NOMO-1 treated with dmso at 0.1 percent for 144 hours (cell line): ENCODE measurements around the gene GNG2.

Experiments
- DNase-seq: peaks from one replicate; lab custom pipeline; 2025; ENCODE audit not compliant: unreplicated experiment; lab: John Stamatoyannopoulos, UW

GNG2 gene

DNA sequence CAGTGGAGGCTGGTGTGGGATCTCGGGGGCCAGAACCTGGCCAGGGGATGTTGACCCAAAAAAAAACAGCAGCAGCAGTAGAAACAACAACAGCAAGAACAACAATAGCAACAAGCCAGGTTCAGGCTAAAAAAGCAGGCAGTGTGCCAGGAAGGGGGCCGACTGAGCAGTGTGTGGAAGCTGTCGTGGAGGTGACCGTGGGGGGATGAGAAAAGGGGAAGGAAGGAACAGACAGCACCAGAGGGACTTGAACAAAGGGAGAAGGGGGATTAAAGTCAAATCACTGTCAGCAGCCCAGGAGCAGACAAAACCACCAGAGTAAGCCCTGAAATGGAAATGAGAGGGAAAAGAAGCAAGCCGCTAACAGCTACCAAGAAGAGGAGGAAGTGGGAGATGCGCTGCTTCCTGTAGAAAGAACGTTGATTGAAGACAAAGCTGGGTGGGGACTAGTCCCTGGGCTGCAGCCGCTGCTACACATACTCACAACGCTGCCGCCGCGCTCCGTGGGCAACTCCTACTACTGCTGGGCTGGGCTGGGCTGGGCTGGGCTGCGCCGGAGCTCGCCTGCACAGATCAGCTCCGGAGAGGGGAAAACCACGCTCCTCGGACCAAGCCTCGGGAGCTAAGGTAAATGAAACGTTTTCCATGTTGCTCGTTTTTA is at the start of gene GNG2:
GNG2 (plus strand) TSS at position 449 of the 661 bp plus-strand sequence. CDS start 90,067 bp downstream, outside the sequence.
- peak; percentile 78 for DNase-seq

- DNase-seq = no peak
Measured at GRCh38 chr14:51811706-51812105, 48.7 kb upstream of the GNG2 start.

- no peak for DNase-seq
Measured at GRCh38 chr14:51816031-51816430, 44.4 kb upstream of the GNG2 start.

GRCh38 chr14:51817326-51817725 is 43.1 kb upstream of the GNG2 start:
- DNase-seq = no peak

DNA sequence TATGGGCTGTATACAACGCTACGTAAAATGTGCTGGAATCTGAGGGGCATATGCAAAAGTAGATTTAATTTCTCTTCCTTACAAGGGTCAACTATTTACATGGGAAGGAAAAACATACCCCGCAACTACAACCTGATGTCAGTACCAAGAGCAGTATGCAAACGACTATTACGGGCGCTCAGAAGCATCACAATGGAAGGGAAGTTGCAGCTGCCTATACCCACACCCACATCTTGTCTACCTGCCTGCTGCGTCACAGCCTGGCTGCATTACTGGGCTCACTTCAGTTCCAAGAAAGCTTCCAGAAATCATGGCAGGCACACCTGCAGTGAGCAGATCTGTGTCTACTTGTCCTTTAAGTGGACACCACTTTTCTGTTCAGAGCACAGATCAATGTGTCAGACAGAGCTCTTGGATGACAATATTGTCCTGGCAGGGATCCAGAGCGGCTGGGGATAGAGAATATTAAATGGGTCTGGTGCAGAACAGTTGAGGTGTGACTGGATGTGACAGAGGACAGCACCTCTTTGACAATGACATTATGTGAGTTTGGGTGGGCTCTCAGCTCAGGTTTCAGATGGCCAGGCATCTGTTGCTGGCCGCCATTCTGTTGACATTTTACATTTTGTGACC is 41.5 kb upstream of the GNG2 start:
- no peak for DNase-seq

DNA sequence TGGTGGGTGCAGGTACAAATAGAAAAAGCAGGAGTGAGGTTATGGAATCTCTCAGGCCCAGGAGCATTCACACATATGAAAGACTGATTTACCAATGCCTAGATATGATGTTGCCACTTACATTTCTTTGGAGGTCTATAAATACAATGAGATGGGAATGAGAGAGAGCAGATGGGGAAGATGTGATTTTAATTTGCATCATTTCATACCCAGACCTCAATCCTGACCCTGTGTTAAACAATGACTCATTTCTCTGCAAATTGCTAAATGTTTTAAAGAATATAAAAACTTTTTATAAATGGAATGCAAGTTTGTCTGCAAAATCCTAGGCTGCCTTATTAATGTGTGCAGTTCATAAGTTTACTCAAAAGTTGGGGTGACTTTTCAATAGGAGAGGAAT is 38.6 kb upstream of the GNG2 start:
- no peak for DNase-seq

DNA sequence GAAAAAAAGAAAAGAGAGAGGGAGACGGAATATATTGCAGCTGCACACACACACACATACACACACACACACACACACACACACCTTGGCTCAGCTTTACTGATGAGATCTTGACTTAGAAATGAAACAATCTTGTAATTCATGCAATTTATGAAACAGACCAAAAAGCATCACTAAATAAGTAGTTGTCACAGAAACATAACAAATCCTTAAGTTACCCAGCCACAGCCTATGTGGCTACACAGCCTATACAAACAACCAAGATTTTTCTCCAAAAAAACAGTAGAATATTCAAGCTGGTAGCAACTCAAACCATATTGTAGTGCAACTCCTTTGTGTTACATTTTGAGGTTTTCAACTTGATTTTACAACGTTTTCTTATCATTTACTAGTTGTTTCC is 37.9 kb upstream of the GNG2 start:
- no peak for DNase-seq

DNA sequence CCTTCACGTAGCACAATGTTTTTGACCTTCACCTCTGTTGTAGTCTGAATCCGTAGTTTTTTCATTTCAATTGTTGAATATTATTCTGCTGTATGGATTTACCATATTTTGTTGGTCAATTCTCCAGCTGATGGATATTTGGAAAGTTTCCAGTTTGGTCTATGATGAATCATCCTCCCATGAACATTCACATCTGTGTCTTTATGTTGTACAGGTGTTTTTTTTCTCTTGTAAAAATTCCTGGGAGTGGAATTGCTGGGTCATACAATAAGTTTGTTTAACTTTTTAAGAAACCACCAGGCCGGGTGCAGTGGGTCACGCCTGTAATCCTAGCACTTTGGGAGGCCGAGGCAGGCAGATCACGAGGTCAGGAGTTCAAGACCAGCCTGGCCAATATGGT is 36.7 kb upstream of the GNG2 start:
- DNase-seq = no peak

GRCh38 chr14:51824191-51824590 is 36.2 kb upstream of the GNG2 start:
- DNase-seq = no peak

DNA sequence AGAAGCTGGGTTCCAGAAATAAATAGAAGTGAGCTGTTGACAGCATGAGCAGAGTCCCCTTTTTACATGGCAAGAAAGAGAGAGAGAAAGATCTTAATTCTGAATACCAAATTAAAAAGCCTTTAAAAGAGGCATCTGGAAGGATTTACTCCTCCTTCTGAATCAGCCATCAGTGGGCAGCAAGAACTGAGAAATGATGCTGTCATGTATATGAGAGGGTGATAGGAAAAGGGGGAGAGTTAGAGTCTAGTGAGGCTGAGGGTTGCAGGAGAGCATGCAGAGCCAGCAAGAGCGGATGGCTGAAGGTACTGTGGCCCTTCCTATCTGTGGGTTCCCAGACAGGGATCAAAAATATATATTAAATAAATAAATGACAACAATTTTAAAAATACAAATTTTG is 34.5 kb upstream of the GNG2 start:
- no peak for DNase-seq

DNA sequence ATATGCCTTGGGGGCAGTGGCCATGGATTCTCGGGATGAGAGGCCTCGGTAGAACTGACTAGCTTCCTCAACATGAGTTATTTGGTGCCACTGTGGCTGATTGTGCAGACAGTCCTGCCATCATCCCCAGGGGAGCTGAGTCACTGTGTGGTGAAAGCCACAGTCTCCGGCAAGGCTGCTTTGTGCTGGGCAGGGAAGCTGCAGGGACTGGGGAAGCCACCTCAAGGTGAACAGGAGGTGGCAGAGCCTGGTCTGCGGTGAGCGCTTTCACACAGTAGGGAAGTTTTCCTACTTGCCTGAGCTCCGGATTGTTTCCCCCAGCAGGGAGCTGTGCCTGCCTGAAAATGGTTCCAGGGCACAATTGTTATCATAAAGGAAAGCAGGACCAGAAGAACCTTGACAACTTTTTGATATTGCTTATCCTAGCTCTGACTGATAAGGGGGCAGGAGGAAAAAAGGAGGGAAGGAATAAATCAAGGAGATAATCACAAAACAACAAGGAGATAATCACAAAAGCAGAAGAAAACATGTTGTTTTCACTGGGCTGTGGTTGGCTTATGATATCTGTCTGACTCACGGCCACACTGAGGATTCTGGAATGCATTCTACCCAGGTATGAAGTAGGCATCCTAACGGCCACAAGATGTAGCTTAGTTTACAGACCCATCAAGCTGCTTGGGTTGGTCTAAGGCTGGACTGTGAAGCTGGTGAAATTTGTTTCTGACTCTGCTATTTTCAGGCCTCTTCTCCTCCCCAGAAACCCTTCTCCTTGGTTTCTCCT is 32.2 kb upstream of the GNG2 start:
- peak; percentile 56 for DNase-seq

- no peak for DNase-seq
Measured at GRCh38 chr14:51834240-51834639, 26.2 kb upstream of the GNG2 start.

- no peak for DNase-seq
Measured at GRCh38 chr14:51836417-51836816, 24.0 kb upstream of the GNG2 start.

DNA sequence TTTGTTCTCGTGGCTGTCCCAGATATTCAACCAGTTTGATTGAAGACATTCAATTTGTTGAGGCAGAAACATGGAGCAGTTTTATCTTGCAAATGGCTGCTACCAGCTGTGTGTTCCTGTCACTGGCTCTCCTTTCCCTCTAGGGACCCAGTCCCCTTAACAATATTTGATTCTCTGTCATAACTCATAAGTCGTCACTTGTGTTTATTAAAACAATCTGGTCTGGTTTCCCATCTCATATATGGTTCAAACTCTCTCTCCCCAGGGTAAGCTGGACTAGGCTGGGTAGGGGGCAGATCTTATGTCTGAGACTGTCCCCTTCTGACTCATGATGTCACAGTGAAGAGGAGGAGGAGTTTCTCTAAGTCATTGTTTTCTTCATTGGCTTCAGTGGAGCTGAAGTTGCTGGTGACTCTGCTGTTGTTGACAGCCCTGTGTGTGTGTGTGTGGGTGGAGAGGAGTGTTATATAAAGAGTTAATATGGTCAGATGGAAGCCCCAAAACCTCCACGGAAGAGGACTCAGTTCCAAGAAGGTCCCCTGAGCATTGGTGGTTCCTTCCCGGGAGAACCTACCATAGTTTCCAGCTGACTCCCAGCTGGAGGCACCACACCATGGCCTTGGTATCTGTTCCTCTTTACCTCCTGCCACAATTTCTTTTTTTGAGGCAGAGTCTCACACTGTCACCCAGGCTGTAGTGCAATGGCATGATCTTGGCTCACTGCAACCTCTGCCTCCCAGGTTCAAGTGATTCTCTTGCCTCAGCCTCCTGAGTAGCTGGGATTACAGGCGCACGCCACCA is 16.1 kb upstream of the GNG2 start:
- DNase-seq = no peak

DNA sequence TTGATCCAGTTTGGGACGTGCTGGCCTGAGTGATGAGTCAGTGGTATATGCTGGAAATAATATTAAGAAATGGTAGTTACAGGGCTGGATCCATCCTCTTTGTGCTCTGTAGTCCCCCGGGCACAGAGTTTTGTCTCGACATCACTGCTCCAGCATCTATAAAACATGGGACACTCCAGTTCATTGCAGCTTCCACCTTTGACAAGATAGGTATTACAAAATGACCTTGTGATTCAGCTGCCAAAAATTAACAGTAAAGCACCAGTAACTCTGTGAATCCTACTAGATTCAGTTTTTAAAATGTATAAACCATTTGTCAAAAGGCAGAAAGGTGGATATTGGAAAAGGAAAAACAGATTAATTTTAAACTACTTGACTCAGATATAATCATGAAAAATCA is 14.6 kb upstream of the GNG2 start:
- DNase-seq = no peak

DNA sequence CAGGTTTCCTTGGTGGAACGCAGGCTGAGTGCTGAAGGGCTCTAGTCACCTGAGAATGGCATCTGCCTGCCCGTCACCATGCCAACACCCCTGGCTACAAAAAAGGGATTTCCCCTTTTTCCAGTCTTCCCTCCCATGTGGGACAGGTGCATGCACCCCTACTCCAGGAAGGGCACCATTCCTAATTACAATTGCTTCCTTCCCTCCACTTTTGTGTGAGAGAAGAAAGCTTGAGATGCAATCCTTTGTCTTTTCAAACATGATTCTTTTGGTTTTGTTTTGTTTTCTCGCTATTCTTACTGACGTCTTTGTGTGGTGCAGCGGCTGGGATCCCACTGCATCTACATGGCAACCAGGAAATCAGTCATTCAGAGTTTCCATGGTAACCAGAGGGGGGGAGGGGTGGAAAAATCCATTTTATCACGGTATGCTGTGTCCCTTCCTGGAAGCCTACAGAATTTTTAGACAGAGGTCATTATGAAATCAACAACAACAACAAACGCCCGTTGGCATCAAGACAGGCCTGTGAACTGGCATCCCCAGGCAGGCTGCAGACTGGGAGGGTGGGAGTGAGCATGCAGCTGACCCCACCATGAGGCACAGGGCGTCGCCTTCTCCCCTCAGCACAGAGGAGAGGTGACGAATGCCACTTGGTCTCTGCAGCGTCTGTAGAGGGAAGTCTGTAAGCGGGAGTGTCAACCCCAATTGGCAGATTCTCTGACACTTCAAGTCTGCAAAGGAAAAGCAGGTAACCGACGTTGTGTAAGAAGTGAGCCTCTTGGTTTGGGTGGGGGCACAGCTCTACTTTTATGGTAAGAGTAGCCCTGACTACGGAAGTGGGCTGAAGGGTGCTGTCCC is 13.6 kb upstream of the GNG2 start:
- DNase-seq = peak; percentile 97

DNA sequence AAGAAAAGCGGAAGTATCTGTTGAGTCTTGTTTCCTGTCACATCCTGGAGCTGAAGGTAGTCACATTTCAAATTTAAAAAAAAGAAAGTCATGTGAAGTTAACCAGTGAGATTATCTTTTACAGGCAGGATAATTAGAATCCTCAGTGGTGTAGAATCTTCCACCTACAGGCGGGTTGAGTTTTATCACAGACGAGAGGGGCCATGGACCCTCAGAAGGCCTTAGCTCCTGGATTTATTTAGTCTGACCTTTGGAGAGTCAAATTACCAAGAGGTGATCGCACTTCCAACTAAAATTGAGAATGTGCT is 13.0 kb upstream of the GNG2 start:
- DNase-seq = no peak

DNA sequence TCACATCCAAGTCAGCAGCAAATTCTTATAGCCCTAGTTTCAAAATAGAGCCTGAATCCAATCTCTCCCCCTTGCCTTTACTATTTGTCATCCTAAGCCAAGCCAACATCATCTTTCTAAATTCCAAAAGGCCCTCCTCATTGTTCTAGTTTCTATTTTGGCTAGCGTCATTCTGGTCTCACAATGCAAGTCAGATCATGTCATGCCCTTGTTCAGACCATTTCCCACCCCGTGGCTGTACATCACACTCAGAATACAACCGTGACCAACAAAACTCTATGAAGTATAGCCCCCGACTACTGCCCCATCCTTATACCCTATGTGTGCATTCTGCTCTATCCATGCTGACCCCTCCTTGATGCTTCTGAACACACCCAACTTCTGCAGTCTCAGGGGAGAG is 12.3 kb upstream of the GNG2 start:
- DNase-seq = no peak

DNA sequence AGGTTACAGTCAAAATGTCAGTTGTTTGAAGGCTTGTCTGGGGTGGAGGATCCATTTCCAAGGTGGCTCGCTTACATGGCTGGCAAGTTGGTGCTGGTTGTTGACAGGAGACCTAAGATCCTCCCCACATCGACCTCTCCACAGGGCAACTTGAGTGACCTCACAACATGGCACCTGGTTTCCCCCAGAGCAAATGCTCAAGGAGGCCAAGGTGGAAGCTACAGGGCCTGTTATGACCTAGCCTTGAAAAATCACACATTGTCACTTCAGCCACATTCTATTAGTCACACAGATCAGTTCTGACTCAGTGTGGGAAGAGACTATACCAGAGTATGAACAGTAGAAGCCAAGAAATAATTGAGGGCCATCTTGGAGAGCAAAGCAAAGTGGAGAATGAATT is 11.3 kb upstream of the GNG2 start:
- no peak for DNase-seq

GRCh38 chr14:51850651-51851050 is 9.8 kb upstream of the GNG2 start:
- DNase-seq = no peak

GRCh38 chr14:51852541-51852940 is 7.9 kb upstream of the GNG2 start:
- no peak for DNase-seq
